Measurements from ENCODE around the gene SRD5A1.

DNA sequence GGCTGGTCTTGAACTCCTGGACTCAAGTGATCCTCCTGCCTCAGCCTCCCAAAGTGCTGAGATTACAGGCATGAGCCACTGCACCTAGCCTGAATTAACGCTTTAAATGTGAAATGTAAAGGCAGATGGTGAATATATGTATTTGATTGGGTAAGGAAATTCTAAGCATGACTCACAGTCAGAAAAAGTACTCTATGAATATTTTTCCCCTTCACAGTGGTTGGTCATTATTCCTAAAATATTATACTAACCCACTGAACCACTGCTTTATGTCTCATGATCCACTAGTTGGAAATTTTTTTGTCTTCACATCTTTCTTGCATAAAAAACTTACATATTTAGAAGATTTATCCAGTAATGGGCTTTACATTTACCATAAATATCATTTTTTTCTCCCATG lies 65.5 kb downstream of the SRD5A1 start:
- no peak for TF ChIP-seq CTCF (IDR thresholded peaks at IDR 0.05)
- TF ChIP-seq POLR2A (IDR thresholded peaks at IDR 0.05) = no peak
- TF ChIP-seq EP300 (IDR thresholded peaks at IDR 0.05) = no peak
